GM10266 (cell line): Measurements from ENCODE around the gene RGS4.

Experiments
- DNase-seq: peaks from one replicate; pipeline ENCODE4 v3.0.0; 2012; ENCODE audit errors: extremely low spot score
- TF ChIP-seq, protein P1 (sequence below): IDR thresholded peaks from 2 replicates; pipeline ENCODE4 v1.5.1; 2012; ENCODE audit warnings: mild to moderate bottlenecking, low read depth; ENCODE audit not compliant: control insufficient read depth, insufficient read depth; ENCODE audit errors: missing control alignments

RGS4 gene

DNA sequence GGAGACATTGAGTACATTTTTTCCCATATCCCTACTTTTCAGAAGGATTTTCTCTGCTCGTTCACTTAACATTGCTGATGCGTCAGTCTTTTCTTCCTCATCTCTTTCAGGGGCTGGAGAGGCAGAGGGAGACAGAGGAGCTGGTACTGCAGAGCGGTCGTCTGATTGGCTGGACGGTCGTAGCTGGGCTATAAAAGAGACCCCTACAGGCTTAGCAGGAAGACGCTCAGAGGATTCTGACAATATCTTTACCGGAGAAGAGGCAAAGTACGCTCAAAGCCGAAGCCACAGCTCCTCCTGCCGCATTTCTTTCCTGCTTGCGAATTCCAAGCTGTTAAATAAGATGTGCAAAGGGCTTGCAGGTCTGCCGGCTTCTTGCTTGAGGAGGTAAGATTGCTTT, at the start of gene RGS4:
RGS4 (plus strand) TSS at position 220 of the 400 bp plus-strand sequence; CDS start at position 344, 124 bp downstream.
- no peak for DNase-seq
- TF ChIP-seq, protein P1, sequence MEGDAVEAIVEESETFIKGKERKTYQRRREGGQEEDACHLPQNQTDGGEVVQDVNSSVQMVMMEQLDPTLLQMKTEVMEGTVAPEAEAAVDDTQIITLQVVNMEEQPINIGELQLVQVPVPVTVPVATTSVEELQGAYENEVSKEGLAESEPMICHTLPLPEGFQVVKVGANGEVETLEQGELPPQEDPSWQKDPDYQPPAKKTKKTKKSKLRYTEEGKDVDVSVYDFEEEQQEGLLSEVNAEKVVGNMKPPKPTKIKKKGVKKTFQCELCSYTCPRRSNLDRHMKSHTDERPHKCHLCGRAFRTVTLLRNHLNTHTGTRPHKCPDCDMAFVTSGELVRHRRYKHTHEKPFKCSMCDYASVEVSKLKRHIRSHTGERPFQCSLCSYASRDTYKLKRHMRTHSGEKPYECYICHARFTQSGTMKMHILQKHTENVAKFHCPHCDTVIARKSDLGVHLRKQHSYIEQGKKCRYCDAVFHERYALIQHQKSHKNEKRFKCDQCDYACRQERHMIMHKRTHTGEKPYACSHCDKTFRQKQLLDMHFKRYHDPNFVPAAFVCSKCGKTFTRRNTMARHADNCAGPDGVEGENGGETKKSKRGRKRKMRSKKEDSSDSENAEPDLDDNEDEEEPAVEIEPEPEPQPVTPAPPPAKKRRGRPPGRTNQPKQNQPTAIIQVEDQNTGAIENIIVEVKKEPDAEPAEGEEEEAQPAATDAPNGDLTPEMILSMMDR: peak; percentile 4

DNA sequence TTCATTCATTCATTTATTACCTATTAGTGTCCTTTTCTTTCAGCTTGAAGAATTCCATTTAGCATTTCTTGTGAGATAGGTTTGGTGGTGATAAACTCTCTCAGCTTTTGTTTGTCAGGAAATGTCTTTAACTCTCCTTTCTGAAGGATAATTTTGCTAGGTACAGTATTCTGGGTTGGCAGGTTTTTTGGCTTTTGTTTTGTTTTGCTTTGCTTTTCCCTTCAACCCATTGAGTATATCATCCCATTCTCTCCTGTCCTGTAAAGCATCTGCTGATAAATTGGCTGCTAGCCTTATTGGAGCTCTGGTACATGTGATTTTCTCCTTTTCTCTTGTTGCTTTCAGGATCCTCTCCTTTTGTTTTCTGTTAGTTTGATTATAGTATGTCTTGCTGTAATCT, 47.0 kb upstream of the RGS4 start:
- TF ChIP-seq, protein P1: no peak
- no peak for DNase-seq

DNA sequence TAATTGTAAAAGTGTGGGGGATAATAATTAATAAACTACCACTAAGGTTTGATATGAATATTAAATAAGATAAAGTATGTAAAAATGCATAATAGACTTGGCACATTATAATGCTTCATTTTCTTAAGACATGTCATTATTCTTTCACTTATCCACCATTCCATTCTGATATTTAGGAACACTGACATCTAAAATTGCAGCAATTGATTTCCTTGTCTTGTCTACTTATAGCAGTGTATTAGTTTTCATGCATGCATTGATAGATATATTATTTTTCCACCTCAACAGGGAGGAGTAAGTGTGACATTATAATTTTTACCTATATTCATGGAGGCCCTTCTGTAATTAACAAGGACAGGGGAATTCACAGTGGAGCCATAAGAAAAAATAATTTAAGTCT, 41.6 kb upstream of the RGS4 start:
- no peak for DNase-seq
- TF ChIP-seq, protein P1: no peak

DNA sequence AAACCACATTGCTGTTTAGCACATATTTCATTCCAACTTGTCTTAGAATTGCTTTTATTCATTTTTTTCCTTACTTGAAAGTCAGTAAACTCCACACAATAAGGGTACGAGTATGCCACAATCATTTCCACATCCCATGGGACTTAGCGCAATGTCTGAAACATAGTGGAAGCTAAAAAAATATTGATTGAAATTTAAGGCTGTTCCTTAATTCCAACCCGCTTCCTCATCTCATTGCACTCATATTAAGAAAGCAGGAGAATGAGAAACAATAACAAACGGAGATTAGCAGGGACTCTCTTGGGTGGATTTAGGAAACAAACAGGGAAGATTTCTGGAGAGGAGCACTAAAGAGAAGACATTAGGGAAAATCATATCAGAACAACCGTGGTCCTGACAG, 39.3 kb upstream of the RGS4 start:
- TF ChIP-seq, protein P1: no peak
- no peak for DNase-seq

DNA sequence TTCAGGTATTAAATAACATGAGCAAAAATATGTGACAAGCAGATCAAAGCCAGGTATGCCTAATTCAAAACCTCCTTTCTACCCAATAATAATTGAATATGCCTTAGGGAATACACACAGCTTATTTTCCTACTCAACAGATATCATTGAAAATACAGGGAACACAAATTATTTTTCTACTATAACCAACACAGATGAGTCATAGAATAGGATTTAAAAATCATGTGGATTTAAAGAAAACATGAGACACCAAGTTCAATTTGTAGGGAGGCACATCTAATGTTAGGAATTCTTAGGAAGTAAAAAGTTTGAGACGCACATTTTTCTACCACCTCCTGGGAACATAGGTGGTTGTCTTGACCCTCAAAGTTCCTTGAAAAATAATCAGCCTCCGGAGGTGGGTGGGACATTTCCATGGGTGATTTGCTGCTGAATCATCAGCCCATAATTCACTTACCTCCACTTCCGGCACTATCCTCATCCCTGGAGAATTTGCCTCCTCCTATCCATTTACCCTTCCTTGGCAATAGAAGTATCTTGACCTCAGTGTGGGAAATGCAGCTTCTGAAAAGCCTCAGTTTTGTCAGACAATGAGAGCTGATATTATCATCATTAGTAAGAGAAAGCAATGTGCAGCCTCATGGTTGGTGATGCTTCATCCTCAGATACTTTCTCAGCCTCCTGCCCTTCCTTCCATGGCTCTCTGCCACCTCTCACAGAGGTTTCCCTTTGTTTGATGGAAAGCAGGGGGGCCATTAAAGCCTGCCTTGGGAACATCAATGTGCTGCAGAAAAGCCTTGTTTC, 33.5 kb upstream of the RGS4 start:
- DNase-seq: no peak
- TF ChIP-seq, protein P1: no peak

DNA sequence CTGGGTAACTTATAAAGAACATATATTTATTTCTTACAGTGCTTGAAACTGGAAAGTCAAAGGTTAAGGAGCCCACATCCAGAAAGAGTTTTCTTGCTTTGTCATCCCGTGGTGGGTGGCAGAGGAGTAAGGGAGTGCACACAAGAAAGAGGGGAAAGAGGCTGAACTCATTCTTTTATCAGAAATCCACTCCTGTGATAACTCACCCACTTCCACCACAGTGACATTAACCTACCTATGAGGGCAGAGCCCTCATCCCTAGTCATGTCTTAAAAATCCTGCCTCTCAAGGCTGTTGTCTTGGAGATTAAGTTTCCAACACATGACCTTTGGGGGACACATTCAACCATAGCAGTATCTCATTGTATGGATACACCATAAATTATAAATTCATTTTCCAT, 32.5 kb upstream of the RGS4 start:
- TF ChIP-seq, protein P1: no peak
- DNase-seq: no peak

DNA sequence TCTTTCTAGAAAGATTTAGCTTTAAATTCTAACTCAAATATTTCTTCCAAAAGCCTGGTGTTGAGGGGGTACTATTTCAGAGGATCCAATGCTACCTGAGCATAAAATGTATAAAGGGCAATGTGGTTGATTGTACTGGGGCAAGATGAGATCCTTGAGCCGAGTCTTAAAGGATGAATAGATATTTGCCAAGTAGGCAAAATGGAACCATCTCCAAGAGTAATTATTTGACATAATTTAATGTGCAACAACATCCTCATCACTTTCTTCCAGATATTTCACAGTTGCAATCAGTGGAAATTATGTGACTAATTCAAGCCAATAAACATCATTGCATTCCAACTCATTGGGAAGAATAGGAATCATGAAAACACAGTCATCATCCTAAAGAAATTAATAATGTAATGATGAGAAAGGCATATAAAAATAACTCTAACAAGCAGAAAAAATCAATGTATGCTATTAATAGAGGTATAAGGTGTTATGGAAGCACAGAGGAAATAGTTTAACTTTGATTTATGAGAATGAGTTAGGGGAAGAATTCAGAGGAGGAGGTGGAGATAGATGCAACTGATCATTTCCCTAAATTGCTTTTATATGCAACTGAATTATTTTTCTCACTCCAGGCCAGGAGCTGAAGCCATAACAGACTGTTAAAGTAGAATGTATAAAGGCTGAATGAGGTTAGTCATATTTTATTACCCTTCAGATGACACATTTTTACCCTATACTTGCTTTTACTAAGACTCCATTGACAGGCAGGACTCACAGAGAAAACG, 30.0 kb upstream of the RGS4 start:
- no peak for DNase-seq
- TF ChIP-seq, protein P1: no peak
